ENCODE measurements around the gene TSC22D4.

DNA sequence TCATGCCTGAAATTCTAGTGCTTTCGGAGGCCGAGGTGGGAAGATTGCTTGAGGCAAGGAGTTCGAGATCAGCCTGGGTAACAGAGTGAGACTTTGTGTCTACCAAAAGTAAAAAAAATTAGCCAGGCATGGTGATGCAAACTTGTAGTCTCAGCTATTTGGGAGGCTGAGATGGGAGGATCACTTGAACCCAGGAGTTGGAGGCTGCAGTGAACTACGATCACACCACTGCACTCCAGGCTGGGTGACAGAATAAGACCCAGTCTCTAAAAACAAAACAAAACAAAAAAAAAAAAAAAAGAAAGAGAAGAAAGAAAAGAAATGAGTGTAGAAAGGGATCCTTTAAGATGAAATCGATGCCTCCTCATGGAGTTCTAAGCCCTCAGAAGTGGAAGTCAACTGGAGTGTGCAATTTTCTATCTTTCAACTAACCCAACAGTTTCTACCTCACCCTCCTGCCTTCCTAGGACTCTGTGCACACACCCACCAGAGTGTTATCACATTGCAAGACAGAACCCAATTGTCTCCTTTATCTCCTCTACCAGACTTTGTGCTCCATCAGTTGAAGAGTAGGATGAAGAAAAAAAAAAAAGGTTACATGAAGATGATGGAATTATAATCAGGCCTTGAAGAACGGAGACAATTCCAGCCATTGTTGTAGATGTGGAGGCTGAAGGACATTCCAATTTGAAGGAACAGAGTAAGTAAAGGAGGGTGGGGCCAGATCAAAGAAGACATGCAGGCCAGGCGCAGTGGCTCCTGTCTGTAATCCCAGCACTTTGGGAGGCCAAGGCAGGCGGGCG is 31.6 kb upstream of the TSC22D4 start:
- TF ChIP-seq, protein P1, sequence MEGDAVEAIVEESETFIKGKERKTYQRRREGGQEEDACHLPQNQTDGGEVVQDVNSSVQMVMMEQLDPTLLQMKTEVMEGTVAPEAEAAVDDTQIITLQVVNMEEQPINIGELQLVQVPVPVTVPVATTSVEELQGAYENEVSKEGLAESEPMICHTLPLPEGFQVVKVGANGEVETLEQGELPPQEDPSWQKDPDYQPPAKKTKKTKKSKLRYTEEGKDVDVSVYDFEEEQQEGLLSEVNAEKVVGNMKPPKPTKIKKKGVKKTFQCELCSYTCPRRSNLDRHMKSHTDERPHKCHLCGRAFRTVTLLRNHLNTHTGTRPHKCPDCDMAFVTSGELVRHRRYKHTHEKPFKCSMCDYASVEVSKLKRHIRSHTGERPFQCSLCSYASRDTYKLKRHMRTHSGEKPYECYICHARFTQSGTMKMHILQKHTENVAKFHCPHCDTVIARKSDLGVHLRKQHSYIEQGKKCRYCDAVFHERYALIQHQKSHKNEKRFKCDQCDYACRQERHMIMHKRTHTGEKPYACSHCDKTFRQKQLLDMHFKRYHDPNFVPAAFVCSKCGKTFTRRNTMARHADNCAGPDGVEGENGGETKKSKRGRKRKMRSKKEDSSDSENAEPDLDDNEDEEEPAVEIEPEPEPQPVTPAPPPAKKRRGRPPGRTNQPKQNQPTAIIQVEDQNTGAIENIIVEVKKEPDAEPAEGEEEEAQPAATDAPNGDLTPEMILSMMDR (IDR thresholded peaks at IDR 0.05), result no peak
- TF ChIP-seq, protein P2, sequence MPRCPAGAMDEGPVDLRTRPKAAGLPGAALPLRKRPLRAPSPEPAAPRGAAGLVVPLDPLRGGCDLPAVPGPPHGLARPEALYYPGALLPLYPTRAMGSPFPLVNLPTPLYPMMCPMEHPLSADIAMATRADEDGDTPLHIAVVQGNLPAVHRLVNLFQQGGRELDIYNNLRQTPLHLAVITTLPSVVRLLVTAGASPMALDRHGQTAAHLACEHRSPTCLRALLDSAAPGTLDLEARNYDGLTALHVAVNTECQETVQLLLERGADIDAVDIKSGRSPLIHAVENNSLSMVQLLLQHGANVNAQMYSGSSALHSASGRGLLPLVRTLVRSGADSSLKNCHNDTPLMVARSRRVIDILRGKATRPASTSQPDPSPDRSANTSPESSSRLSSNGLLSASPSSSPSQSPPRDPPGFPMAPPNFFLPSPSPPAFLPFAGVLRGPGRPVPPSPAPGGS (IDR thresholded peaks at IDR 0.05), result no peak

All from A549 (cell line).